Activated gamma-delta T cell treated with anti-CD3 and anti-CD28 coated beads, Interleukin-2, amount 50 U/mL, for 16 hours (primary cell): ENCODE results near the gene MYL6.
A peak's percentile ranks its signal among the peaks of the same experiment; 100 is the strongest.
"Not testable (repeated sequence)": the region's sequence is repeated elsewhere in the genome, so short reads cannot be mapped to it uniquely, and the experiment has no call there.

ENCODE experiments used
- DNase-seq: peaks from one replicate; pipeline ENCODE4 v3.0.0-alpha.2; 2020; ENCODE audit warnings: low read depth

The MYL6 gene

DNA sequence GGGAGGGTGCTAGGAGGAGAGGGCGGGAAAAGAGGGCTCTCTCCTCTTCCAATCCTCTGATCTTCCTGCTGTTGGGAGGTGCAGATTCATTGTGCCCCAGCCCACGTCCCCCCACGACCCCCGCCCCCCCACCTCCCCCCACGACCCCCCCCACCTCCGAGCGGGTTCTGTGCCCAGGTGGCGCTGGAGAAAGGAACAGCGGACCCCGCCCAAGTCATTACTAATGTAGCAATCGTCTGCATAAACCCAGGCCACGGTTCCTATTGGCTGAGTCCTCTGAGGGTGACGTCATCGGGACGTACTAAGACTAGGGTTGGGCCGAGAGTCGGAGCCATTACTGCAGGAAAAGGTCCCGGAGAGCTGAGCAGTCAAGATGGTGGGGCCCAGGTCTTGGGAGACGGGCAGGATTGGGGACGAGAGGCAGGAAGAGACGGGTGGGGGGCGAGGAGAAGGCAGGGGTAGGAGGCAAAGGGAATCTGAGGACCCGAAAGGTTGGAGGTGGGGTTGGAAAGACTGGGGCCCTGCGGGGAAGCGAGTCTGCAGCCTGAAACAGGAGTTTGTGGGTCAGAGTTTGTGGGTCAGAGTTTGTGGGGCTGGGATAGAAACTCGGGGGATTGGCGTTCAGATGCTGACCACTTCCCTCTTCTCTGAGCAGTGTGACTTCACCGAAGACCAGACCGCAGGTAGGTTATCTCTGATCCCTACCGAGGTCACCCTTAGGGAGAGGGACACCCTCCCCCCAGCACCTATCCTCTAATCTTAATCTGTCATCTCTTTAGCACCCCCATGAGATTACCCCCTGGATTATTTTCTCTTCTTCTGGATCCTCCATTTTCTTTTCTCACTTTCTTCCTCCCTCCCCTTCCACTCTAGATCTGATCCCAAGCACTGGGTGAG lies at the start of gene MYL6:
Gene MYL6, plus strand, starts transcription at position 331 of the 897 bp plus-strand sequence. Its CDS starts 43 bp downstream, at position 374.
- DNase-seq: peak; percentile 86

DNA sequence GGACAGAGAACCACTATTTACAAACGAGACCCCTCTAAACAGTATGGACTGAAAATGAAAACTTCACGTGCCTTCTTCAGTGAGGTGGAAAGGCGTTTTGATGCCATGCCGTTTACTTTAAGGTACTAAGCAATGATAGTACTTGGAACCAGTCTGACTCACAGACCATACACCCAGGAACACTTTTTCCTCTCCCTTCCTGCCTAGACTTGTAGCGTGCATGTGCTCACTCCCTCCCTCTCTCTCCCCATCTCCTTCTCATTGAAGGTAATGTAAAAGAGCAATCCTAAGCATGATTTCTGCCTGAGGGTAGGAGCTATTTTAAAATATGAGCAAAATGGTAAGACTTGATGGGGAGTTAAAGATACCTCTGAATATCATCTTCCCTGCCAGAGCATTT lies 47.6 kb upstream of the MYL6 start:
- no peak for DNase-seq

DNA sequence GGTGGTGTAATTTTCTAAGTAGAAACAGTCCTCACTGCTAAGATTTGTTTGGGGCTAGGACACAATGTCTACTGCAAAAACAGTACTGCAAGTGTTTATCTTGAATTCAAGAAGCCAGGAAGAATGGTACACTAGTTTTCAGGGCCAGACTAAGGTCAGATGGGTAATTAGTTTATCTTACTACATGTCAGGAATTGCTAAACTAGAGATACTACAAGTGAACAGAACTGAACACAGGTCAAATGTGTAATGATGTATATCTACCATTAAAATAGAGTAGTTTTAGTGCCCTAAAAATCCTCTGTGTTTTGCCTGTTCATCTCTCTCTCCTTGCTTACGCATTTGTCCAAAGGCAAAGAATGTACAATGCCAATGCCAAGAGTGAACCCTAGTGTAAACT lies 44.1 kb upstream of the MYL6 start:
- DNase-seq: no peak

GRCh38 chr12:56115329-56115728 lies 42.8 kb upstream of the MYL6 start:
- DNase-seq: no peak

- peak; percentile 91 for DNase-seq
Measured at GRCh38 chr12:56116267-56117081, 41.7 kb upstream of the MYL6 start, which contains the start of gene RPL41. TSS of gene RPL41 (plus strand) at chr12:56116633.

DNA sequence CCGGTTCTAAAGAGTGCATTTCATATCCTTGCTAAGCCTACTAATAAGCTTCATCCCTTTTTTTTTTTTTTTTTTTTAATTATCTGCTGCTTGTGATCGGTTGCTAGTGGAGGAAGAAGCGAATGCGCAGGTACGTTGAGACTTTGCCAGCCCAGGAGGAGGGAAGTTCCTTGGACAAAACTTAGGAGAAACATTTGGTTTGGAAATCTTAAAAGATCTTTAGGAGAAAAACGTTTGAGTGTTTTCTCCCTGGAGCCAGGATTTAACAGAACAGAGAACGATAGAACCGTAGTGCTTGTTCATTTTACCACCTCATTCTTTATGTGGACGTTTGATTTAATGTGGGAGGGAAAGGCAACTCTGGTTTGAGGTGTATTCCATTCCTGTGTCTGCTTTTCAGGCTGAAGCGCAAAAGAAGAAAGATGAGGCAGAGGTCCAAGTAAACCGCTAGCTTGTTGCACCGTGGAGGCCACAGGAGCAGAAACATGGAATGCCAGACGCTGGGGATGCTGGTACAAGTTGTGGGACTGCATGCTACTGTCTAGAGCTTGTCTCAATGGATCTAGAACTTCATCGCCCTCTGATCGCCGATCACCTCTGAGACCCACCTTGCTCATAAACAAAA lies 41.0 kb upstream of the MYL6 start:
- DNase-seq: not testable (repeated sequence)

- DNase-seq: peak; percentile 95
Measured at GRCh38 chr12:56117778-56118687, 40.1 kb upstream of the MYL6 start, which contains the start of gene ZC3H10. TSS of gene ZC3H10 (plus strand) at chr12:56118266. CDS start at chr12:56120563, 2,297 bp downstream.

- no peak for DNase-seq
Measured at GRCh38 chr12:56118688-56119357, 39.3 kb upstream of the MYL6 start.

DNA sequence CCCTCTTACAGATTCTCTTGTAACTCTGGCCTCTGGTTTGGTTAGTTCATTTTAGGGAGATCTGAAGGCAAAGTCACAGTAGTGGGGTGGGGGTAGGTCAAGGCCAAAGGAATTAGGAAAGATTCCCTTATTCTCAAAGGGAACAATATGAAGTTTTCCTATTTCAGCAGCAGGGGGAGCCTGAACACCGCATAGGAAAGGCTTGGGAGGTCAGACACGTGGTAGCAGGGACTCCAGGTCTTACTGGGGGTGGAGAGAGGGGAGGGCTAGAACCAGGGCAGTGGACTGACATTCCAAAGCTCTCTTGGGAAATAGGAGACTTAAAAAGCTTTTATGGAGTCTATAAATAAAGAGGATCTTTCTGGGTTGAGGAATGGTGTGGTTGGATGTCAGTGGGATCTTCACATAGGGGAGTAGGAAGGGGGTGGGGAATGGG lies 38.8 kb upstream of the MYL6 start:
- peak; percentile 35 for DNase-seq

- no peak for DNase-seq
Measured at GRCh38 chr12:56120158-56120846, 37.9 kb upstream of the MYL6 start.

GRCh38 chr12:56121204-56121870 lies 36.8 kb upstream of the MYL6 start:
- no peak for DNase-seq

GRCh38 chr12:56122637-56123036 lies 35.5 kb upstream of the MYL6 start:
- no peak for DNase-seq

- no peak for DNase-seq
Measured at GRCh38 chr12:56124133-56124532, 34.0 kb upstream of the MYL6 start.

DNA sequence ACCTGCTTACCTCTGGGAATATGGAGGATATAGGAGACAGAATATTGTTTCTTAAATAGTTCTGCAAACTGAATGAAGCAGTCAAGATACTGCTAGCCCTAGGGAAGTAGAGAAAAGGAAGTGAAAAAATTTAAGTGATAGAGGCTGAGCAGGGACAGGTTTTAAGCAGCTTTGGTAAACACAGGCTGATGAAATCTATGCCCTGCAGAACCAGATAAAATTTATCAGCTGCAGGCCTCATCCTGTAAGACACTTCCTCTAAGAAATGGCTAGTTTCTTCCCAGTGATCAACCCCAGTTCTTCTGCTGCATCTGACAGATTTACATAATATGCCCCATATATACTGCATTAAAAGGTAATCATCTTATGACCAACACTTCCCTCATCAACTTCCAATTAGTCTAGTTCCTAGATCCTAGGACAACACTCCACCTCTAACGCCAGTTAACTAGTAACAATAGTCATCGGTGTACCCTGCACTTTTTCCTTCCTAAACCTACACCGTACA lies 31.4 kb upstream of the MYL6 start:
- no peak for DNase-seq

- DNase-seq: no peak
Measured at GRCh38 chr12:56127485-56127887, 30.7 kb upstream of the MYL6 start.

- DNase-seq: peak; percentile 96
Measured at GRCh38 chr12:56127888-56128669, 30.1 kb upstream of the MYL6 start, which contains the start of gene ESYT1. TSS of gene ESYT1 (plus strand) at chr12:56128267. CDS start at chr12:56128320, 53 bp downstream.

- no peak for DNase-seq
Measured at GRCh38 chr12:56128670-56129205, 29.4 kb upstream of the MYL6 start.
